Right renal cortex interstitium (tissue), 3 donors: ENCODE results near the gene GRIK2. TPM values are rescaled to one million over a fixed set of nuclear protein-coding genes. Genes with fewer than 3 reads are reported as not detected.

Experiments used
- DNase-seq, 3 donors: peaks; one replicate each; pipeline ENCODE4 v3.0.0-alpha.2; 2013; ENCODE audit warnings: low read depth in 3 of 3, low spot score in 2 of 3
- polyA plus RNA-seq, 3 donors: library from polyadenylated mRNA; unstranded; fragments of 120-200 nt; gene quantifications; one replicate each; pipeline ENCODE4 v1.2.1, GENCODE V29; 2013; ENCODE audit not compliant: insufficient read length in 3 of 3

Gene GRIK2
- polyA plus RNA-seq, 3 donors, result 12.6 to 17.3 (median 13.7) TPM

- no peak for DNase-seq
Observed at GRCh38 chr6:101399616-101400162, 6.2 kb downstream of the GRIK2 start.

- no peak for DNase-seq
Observed at GRCh38 chr6:101400326-101401135, 7.0 kb downstream of the GRIK2 start.

GRCh38 chr6:101401171-101401570 lies 7.7 kb downstream of the GRIK2 start:
- no peak for DNase-seq

- DNase-seq, result no peak
Observed at GRCh38 chr6:101401792-101402621, 8.5 kb downstream of the GRIK2 start.

- no peak for DNase-seq
Observed at GRCh38 chr6:101402622-101403031, 9.1 kb downstream of the GRIK2 start.

GRCh38 chr6:101403216-101403945 lies 9.9 kb downstream of the GRIK2 start:
- DNase-seq, result no peak

- no peak for DNase-seq
Observed at GRCh38 chr6:101404775-101405174, 11.3 kb downstream of the GRIK2 start.

GRCh38 chr6:101413773-101414172 lies 20.3 kb downstream of the GRIK2 start:
- DNase-seq, result no peak

- DNase-seq, result no peak
Observed at GRCh38 chr6:101417900-101418299, 24.4 kb downstream of the GRIK2 start.

GRCh38 chr6:101422251-101422650 lies 28.7 kb downstream of the GRIK2 start:
- no peak for DNase-seq

- DNase-seq, result no peak
Observed at GRCh38 chr6:101422811-101423210, 29.3 kb downstream of the GRIK2 start.

- no peak for DNase-seq
Observed at GRCh38 chr6:101429270-101429669, 35.8 kb downstream of the GRIK2 start.

GRCh38 chr6:101429845-101430244 lies 36.3 kb downstream of the GRIK2 start:
- no peak for DNase-seq

- DNase-seq, result no peak
Observed at GRCh38 chr6:101433141-101433540, 39.6 kb downstream of the GRIK2 start.

GRCh38 chr6:101434601-101435000 lies 41.1 kb downstream of the GRIK2 start:
- DNase-seq, result no peak

- DNase-seq, result no peak
Observed at GRCh38 chr6:101435038-101435437, 41.5 kb downstream of the GRIK2 start.

GRCh38 chr6:101439790-101440189 lies 46.3 kb downstream of the GRIK2 start:
- no peak for DNase-seq

GRCh38 chr6:101443315-101443714 lies 49.8 kb downstream of the GRIK2 start:
- DNase-seq, result no peak

GRCh38 chr6:101444717-101445116 lies 51.2 kb downstream of the GRIK2 start:
- DNase-seq, result no peak

GRCh38 chr6:101445527-101445926 lies 52.0 kb downstream of the GRIK2 start:
- DNase-seq, result no peak

- DNase-seq, result no peak
Observed at GRCh38 chr6:101450901-101451300, 57.4 kb downstream of the GRIK2 start.
